ENCODE measurements around the gene ACYP2.

- TF ChIP-seq CTCF (conservative IDR thresholded peaks at IDR 0.05; ENCODE audit: low read length) (no peak), EZH2phosphoT487 (IDR thresholded peaks at IDR 0.05; ENCODE audit: borderline replicate concordance) (no peak)
Observed at GRCh38 chr2:54109848-54110247, 5.6 kb upstream of the ACYP2 start.
